SK-N-SH (cell line): ENCODE data around the gene PRDM8. TPM values are rescaled to one million over a fixed set of nuclear protein-coding genes. Genes with fewer than 3 reads are reported as not detected.

Experiments
- CTCF ChIA-PET: fragments of 300-600, 350-600 bp; formaldehyde crosslinking; extraction: SDS; loops from one replicate; lab custom pipeline; 2021; lab: Yijun Ruan, JAX
- POLR2A ChIA-PET: fragments of 350-600 bp; sonication (Branson Sonifier 250); formaldehyde crosslinking; extraction: SDS; loops from one replicate; lab custom pipeline; 2020; ENCODE audit warnings: antibody characterized with exemption, inconsistent platforms; lab: Yijun Ruan, JAX
- DNase-seq: peaks from one replicate; pipeline ENCODE4 v3.0.0; 2012
- H2AFZ ChIP-seq: fragments of 200-600 bp; sonication (generic); 2 replicates; pipeline ENCODE4 v1.8.1; 2016; ENCODE audit warnings: antibody characterized with exemption, mild to moderate bottlenecking, low read depth
- H3F3A ChIP-seq: fragments of 200-600 bp; sonication (generic); replicated peaks from 2 replicates; pipeline ENCODE3; 2016; ENCODE audit warnings: antibody characterized with exemption, mild to moderate bottlenecking; ENCODE audit not compliant: insufficient read depth
- H3K27ac ChIP-seq, 2 experiments: fragments of 200-500 bp in 1 of 2; fragments of 200-600 bp in 1 of 2; sonication (Bioruptor generic) in 1 of 2; sonication (generic), shearing (Covaris generic) in 1 of 2; 2 replicates each; pipeline versions ENCODE4 v1.5.1 to v1.6.1; 2014 to 2016; ENCODE audit warnings: low read depth in 2 of 2, inconsistent platforms in 1 of 2, low read length in 1 of 2, mild to moderate bottlenecking in 1 of 2, mixed read lengths in 1 of 2
- H3K27me3 ChIP-seq: fragments of 200-600 bp; sonication (generic), shearing (Covaris generic); 2 replicates; pipeline ENCODE4 v1.6.1; 2016; ENCODE audit warnings: mixed run types; ENCODE audit not compliant: insufficient read depth
- H3K36me3 ChIP-seq, 2 experiments: fragments of 200-500 bp in 1 of 2; fragments of 200-600 bp in 1 of 2; sonication (Bioruptor generic) in 1 of 2; sonication (generic) in 1 of 2; replicated peaks in 1 of 2; 2 replicates each; pipeline versions ENCODE3 to v1.5.1; 2014 to 2016; ENCODE audit warnings: low read length in 1 of 2, mild to moderate bottlenecking in 1 of 2; ENCODE audit not compliant: insufficient read depth in 2 of 2, control insufficient read depth in 1 of 2
- H3K4me1 ChIP-seq, 2 experiments: fragments of 200-500 bp in 1 of 2; fragments of 200-600 bp in 1 of 2; sonication (Bioruptor generic) in 1 of 2; sonication (generic), shearing (Covaris generic) in 1 of 2; 2 replicates each; pipeline versions ENCODE4 v1.5.1 to v1.6.1; 2014 to 2016; ENCODE audit warnings: low read depth in 1 of 2, low read length in 1 of 2, mixed run types in 1 of 2; ENCODE audit not compliant: insufficient read depth in 2 of 2, control insufficient read depth in 1 of 2
- H3K4me2 ChIP-seq: fragments of 200-600 bp; sonication (generic), shearing (Covaris generic); 2 replicates; pipeline ENCODE4 v1.6.1; 2017; ENCODE audit warnings: mixed run types
- H3K4me3 ChIP-seq, 2 experiments: fragments of 200-500 bp in 1 of 2; fragments of 200-600 bp in 1 of 2; sonication (Bioruptor generic) in 1 of 2; sonication (generic), shearing (Covaris generic) in 1 of 2; 2 replicates each; pipeline versions ENCODE4 v1.5.1 to v1.8.1; 2014 to 2016; ENCODE audit warnings: low read depth in 2 of 2, inconsistent platforms in 1 of 2, low read length in 1 of 2, mild to moderate bottlenecking in 1 of 2, mixed read lengths in 1 of 2, moderate library complexity in 1 of 2
- H3K79me2 ChIP-seq: fragments of 200-600 bp; sonication (generic); 2 replicates; pipeline ENCODE4 v1.8.1; 2017; ENCODE audit warnings: mild to moderate bottlenecking; ENCODE audit not compliant: insufficient read depth
- H3K9ac ChIP-seq: fragments of 200-600 bp; sonication (generic); 2 replicates; pipeline ENCODE4 v1.6.1; 2017; ENCODE audit warnings: mixed run types
- H3K9me2 ChIP-seq: fragments of 200-600 bp; sonication (generic); 2 replicates; pipeline ENCODE4 v1.6.1; 2017; ENCODE audit warnings: mixed run types
- H3K9me3 ChIP-seq: fragments of 200-600 bp; sonication (generic); 2 replicates; pipeline ENCODE4 v1.6.1; 2017; ENCODE audit warnings: mixed run types, mild to moderate bottlenecking, moderate library complexity
- H4K20me1 ChIP-seq: fragments of 200-600 bp; sonication (generic); 2 replicates; pipeline ENCODE4 v1.6.1; 2017; ENCODE audit warnings: mild to moderate bottlenecking, mixed run types; ENCODE audit not compliant: insufficient read depth
- FOXM1 ChIP-seq: IDR thresholded peaks from 2 replicates; pipeline ENCODE4 v1.4.0; 2012; ENCODE audit warnings: low read depth, mild to moderate bottlenecking
- GATA2 ChIP-seq: sonication (generic); formaldehyde crosslinking; IDR thresholded peaks from 2 replicates; pipeline ENCODE4 v1.5.0; 2020; ENCODE audit warnings: mild to moderate bottlenecking, missing genetic modification reagents
- MEF2A ChIP-seq: IDR thresholded peaks from 2 replicates; pipeline ENCODE4 v1.4.0; 2012; ENCODE audit warnings: low read depth, borderline replicate concordance
- MXI1 ChIP-seq: IDR thresholded peaks from 2 replicates; pipeline ENCODE4 v1.6.1; 2012; ENCODE audit warnings: mild to moderate bottlenecking, low read depth, low read length, improper control_type of control experiment
- NFIC ChIP-seq: IDR thresholded peaks from 2 replicates; pipeline ENCODE4 v1.4.0; 2012; ENCODE audit warnings: borderline replicate concordance
- RCOR1 ChIP-seq: fragments of 150-350 bp; IDR thresholded peaks from 2 replicates; pipeline ENCODE4 v1.6.1; 2017; ENCODE audit warnings: antibody characterized with exemption, low read length
- RXRA ChIP-seq: IDR thresholded peaks from 2 replicates; pipeline ENCODE4 v1.4.0; 2012; ENCODE audit warnings: low read depth, mild to moderate bottlenecking, borderline replicate concordance
- SMC3 ChIP-seq: IDR thresholded peaks from 2 replicates; pipeline ENCODE4 v1.6.1; 2012; ENCODE audit warnings: low read depth, low read length, improper control_type of control experiment
- WGBS: methylation state at CpG from one replicate; pipeline ENCODE4 v1.1.6; 2017; ENCODE audit warnings: low lambda C conversion rate; 5-methylcytosine and 5-hydroxymethylcytosine counted together
- polyA plus RNA-seq, 3 experiments: library from polyadenylated mRNA; depleted of rRNA; stranded (reverse); fragments of >200 nt; gene quantifications; 2 replicates each; pipeline ENCODE4 v1.2.3, GENCODE V29; 2012
- TF ChIP-seq, protein P1 (sequence below): IDR thresholded peaks from 2 replicates; pipeline ENCODE4 v1.6.1; 2012; ENCODE audit warnings: mild to moderate bottlenecking, low read depth, low read length, moderate library complexity
- TF ChIP-seq, protein P2 (sequence below): fragments of 150-350 bp; IDR thresholded peaks from 2 replicates; pipeline ENCODE4 v1.6.1; 2017; ENCODE audit warnings: antibody characterized with exemption, low read length, low read depth, borderline replicate concordance
- TF ChIP-seq, protein P3 (sequence below): fragments of 150-350 bp; IDR thresholded peaks from 2 replicates; pipeline ENCODE4 v1.6.1; 2016; ENCODE audit warnings: mild to moderate bottlenecking, low read depth, low read length
- TF ChIP-seq, protein P4 (sequence below): IDR thresholded peaks from 2 replicates; pipeline ENCODE4; 2012

Gene PRDM8
- polyA plus RNA-seq, 1 of the 3 experiments (the other 2 are of a cell fraction), result 3.5 TPM

DNA sequence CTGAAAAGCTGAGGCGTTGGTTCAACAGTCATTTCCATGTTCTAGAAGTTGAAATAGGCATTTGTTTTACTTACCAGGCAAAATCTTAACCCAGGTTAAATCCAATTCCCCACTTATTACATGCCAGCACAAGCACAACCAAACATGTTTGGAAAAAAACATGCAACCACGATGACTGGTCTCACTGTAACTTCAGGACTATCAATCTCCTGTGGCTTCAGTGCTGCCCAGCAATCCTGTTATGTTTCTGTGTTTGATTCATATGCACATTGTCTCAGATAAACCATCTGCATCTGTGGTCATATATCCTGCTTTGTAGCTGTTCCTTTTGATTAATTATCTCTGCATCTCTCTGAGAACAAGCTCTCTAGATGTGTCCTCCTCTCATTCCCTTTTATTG, 28.3 kb downstream of the PRDM8 start (continued):
- TF ChIP-seq, protein P1, sequence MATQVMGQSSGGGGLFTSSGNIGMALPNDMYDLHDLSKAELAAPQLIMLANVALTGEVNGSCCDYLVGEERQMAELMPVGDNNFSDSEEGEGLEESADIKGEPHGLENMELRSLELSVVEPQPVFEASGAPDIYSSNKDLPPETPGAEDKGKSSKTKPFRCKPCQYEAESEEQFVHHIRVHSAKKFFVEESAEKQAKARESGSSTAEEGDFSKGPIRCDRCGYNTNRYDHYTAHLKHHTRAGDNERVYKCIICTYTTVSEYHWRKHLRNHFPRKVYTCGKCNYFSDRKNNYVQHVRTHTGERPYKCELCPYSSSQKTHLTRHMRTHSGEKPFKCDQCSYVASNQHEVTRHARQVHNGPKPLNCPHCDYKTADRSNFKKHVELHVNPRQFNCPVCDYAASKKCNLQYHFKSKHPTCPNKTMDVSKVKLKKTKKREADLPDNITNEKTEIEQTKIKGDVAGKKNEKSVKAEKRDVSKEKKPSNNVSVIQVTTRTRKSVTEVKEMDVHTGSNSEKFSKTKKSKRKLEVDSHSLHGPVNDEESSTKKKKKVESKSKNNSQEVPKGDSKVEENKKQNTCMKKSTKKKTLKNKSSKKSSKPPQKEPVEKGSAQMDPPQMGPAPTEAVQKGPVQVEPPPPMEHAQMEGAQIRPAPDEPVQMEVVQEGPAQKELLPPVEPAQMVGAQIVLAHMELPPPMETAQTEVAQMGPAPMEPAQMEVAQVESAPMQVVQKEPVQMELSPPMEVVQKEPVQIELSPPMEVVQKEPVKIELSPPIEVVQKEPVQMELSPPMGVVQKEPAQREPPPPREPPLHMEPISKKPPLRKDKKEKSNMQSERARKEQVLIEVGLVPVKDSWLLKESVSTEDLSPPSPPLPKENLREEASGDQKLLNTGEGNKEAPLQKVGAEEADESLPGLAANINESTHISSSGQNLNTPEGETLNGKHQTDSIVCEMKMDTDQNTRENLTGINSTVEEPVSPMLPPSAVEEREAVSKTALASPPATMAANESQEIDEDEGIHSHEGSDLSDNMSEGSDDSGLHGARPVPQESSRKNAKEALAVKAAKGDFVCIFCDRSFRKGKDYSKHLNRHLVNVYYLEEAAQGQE, result no peak

DNA sequence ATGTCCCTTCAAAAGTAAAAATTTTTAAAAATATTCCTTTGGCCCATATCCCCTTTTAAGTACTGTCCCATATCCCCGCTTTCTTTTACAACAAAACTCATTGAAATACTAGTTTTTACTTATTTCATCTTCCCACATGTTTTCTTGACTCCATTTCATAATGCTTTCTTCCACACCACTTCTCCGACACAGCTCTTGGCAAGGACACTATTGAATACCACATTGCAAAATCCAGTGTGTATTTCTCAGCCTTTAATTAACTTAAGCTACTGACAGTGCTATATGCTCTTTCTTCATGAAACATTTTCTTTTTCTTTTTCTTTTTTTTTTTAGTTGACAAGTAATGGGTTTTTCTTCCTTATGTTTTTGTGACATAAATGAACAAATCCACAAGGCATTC, 28.8 kb downstream of the PRDM8 start:
- DNase-seq, result no peak
- Histone ChIP-seq H3K36me3 (no peaks in the 10 kb centered on the region), H3K27me3 (no peaks in the 10 kb centered on the region), H3K9ac (no peak overlapping the region), H3K27ac (peak overlapping the region in 1 of 2 experiments; percentile 31; a peak in 2 of 4 replicates), H3K4me3 (no peak overlapping the region), H3K79me2 (no peaks in the 10 kb centered on the region), H3K9me2 (no peaks in the 10 kb centered on the region), H4K20me1 (no peaks in the 10 kb centered on the region), H3K4me1 (peaks cover 0 to 11% of the 10 kb centered on the region in 2 experiments; a peak in 3 of 4 replicates), H3K9me3 (no peaks in the 10 kb centered on the region), H3F3A (no peaks in the 10 kb centered on the region), H2AFZ (peak overlapping the region; percentile 35; the same call in 1 of the 2 replicates), H3K4me2 (no peak overlapping the region)
- POLR2A ChIA-PET, result no interaction called here
- WGBS, result 36% methylated on average over 2 of the region's 2 CpGs
- CTCF ChIA-PET, result interaction anchor here (1.2 to 9.9 kb wide), 2 partner anchors 109 to 1274 kb away, joined by 3 to 108 read pairs; partner anchors contain the start of gene CFAP299
- TF ChIP-seq GATA2 (CRISPR knock-in tag) (no peak), FOXM1 (no peak), MEF2A (no peak), RCOR1 (no peak), NFIC (no peak), RXRA (no peak), MXI1 (no peak), SMC3 (no peak)
- TF ChIP-seq, protein P2, sequence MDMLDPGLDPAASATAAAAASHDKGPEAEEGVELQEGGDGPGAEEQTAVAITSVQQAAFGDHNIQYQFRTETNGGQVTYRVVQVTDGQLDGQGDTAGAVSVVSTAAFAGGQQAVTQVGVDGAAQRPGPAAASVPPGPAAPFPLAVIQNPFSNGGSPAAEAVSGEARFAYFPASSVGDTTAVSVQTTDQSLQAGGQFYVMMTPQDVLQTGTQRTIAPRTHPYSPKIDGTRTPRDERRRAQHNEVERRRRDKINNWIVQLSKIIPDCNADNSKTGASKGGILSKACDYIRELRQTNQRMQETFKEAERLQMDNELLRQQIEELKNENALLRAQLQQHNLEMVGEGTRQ, result no peak
- TF ChIP-seq, protein P3, sequence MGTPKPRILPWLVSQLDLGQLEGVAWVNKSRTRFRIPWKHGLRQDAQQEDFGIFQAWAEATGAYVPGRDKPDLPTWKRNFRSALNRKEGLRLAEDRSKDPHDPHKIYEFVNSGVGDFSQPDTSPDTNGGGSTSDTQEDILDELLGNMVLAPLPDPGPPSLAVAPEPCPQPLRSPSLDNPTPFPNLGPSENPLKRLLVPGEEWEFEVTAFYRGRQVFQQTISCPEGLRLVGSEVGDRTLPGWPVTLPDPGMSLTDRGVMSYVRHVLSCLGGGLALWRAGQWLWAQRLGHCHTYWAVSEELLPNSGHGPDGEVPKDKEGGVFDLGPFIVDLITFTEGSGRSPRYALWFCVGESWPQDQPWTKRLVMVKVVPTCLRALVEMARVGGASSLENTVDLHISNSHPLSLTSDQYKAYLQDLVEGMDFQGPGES, result no peak
- TF ChIP-seq, protein P1, result no peak
- TF ChIP-seq, protein P4, sequence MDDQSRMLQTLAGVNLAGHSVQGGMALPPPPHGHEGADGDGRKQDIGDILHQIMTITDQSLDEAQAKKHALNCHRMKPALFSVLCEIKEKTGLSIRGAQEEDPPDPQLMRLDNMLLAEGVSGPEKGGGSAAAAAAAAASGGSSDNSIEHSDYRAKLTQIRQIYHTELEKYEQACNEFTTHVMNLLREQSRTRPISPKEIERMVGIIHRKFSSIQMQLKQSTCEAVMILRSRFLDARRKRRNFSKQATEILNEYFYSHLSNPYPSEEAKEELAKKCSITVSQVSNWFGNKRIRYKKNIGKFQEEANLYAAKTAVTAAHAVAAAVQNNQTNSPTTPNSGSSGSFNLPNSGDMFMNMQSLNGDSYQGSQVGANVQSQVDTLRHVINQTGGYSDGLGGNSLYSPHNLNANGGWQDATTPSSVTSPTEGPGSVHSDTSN, result no peak
